ENCODE measurements around the gene ZYG11B.
"Not testable (repeated sequence)": the region's sequence is repeated elsewhere in the genome, so short reads cannot be mapped to it uniquely, and the experiment has no call there.

Gene ZYG11B

GRCh38 chr1:52814465-52814864, 88.2 kb downstream of the ZYG11B start:
- no peak for DNase-seq
- in situ Hi-C loops (cut with HindIII; ENCODE audit: low pct_ligation_motif_present, low pct_unique_long_range_greater_than_20kb, low sequenced_read_pairs), result no loop called here

- DNase-seq; in situ Hi-C loops (cut with HindIII; ENCODE audit: low pct_ligation_motif_present, low pct_unique_long_range_greater_than_20kb, low sequenced_read_pairs): not testable (repeated sequence)
Observed at GRCh38 chr1:52820830-52821229, 94.6 kb downstream of the ZYG11B start.

- DNase-seq, result peak; percentile 4
- in situ Hi-C loops (cut with HindIII; ENCODE audit: low pct_ligation_motif_present, low pct_unique_long_range_greater_than_20kb, low sequenced_read_pairs), result no loop called here
Observed at GRCh38 chr1:52825868-52826267, 99.6 kb downstream of the ZYG11B start.

- in situ Hi-C loops (cut with HindIII; ENCODE audit: low pct_ligation_motif_present, low pct_unique_long_range_greater_than_20kb, low sequenced_read_pairs), result no loop called here
- DNase-seq, result no peak
Observed at GRCh38 chr1:52834798-52835197, 108.5 kb downstream of the ZYG11B start.

GRCh38 chr1:52836035-52836434, 109.8 kb downstream of the ZYG11B start:
- no peak for DNase-seq
- in situ Hi-C loops (cut with HindIII; ENCODE audit: low pct_ligation_motif_present, low pct_unique_long_range_greater_than_20kb, low sequenced_read_pairs), result no loop called here

DNA sequence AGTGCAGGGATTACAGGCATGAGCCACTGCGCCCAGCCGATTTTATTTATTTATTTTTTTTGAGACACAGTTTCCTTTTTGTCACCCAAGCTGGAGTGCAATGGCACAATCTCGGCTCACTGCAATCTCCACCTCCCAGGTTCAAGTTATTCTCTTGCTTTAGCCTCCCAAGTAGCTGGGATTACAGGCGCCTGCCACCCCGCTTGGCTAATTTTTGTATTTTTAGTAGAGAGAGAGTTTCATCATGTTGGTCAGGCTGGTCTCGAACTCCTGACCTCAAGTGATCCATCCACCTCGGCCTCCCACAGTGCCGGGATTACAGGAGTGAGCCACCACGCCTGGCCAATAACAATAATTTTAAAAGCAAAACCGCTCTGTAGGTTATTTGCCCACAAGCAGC, 112.9 kb downstream of the ZYG11B start:
- DNase-seq, result not testable (repeated sequence)

DNA sequence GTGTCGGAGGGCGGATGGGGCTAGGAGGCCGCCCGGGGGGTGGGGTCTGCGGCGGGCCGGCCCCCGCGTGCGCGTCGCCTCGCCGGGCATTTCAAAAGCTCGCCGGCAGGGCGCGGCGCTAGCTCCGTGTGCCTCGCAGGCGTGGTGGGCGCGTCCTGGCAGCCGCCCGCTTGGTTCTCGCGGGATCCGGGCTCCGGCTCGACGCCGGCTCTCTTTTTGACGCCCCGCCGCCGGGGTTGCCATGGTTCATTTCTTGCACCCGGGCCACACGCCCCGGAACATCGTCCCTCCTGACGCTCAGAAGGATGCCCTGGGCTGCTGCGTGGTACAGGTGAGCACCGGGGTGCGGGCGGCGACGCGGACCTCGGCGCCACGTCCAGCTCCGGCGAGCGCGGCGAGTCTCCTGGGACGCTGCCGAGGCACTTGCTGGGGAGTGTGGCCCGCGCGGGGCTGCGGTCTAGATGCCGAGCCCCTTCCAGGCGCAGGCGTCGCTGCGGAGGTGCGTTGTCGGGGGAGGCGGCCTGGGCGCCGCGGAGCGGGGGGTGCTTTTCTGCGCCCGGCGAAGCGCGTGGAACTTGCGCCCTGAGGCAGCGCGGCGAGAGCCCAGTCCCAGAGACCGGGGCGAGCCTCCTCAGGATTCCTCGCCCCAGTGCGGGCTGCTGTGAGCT, 116.5 kb downstream of the ZYG11B start, which contains the start of gene ZYG11A:
ZYG11A (plus strand) TSS at position 118 of the 668 bp plus-strand sequence; CDS start at position 242, 124 bp downstream.
- peak; percentile 63 for DNase-seq
- in situ Hi-C loops (cut with HindIII; ENCODE audit: low pct_ligation_motif_present, low pct_unique_long_range_greater_than_20kb, low sequenced_read_pairs), result no loop called here

More for the DNA sequence above, 112.9 kb downstream of the ZYG11B start:
- in situ Hi-C loops (cut with HindIII; ENCODE audit: low pct_ligation_motif_present, low pct_unique_long_range_greater_than_20kb, low sequenced_read_pairs), result not testable (repeated sequence)

DNA sequence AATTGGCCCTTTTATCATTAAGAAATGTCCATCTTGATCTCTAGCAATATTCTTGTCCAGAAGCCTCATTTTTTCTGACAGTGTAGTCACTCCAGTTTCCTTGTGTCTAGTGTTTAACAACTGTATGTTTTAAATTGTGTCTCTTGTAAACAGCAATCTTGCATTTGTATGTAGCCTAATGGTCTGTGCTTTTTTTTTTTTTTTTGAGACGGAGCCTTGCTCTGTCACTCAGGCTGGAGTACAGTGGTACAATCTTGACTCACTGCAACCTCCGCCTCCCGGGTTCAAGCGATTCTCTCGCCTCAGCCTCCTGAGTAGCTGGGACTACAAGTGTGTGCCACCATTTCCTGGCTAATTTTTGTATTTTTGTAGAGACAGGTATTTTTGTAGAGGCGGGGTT, 118.9 kb downstream of the ZYG11B start:
- in situ Hi-C loops (cut with HindIII; ENCODE audit: low pct_ligation_motif_present, low pct_unique_long_range_greater_than_20kb, low sequenced_read_pairs), result not testable (repeated sequence)

GRCh38 chr1:52848423-52848822, 122.2 kb downstream of the ZYG11B start:
- in situ Hi-C loops (cut with HindIII; ENCODE audit: low pct_ligation_motif_present, low pct_unique_long_range_greater_than_20kb, low sequenced_read_pairs), result no loop called here
- no peak for DNase-seq

More for the DNA sequence above, 118.9 kb downstream of the ZYG11B start:
- not testable (repeated sequence) for DNase-seq

- DNase-seq, result no peak
- in situ Hi-C loops (cut with HindIII; ENCODE audit: low pct_ligation_motif_present, low pct_unique_long_range_greater_than_20kb, low sequenced_read_pairs), result no loop called here
Observed at GRCh38 chr1:52850951-52851350, 124.7 kb downstream of the ZYG11B start.

DNA sequence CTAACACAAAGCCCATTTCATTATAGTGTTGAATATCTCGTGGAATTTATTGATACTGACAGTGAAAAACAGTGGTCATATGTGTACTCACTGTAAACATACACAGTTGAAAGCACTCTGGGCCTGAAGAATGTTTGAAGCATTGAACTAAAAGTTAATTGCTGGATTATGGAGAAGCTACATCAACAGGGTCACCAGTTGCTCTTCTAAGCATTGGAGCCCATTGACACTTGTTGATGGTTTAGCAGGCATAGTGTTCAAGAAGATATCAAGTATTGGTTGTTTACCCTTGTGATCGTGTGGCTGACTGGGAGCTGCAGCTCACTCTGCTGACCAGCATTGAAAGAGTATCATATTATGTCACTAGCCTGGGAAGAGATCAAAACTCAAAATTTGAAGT, 126.6 kb downstream of the ZYG11B start:
- no peak for DNase-seq
- in situ Hi-C loops (cut with HindIII; ENCODE audit: low pct_ligation_motif_present, low pct_unique_long_range_greater_than_20kb, low sequenced_read_pairs), result no loop called here

GRCh38 chr1:52855584-52855983, 129.3 kb downstream of the ZYG11B start:
- in situ Hi-C loops (cut with HindIII; ENCODE audit: low pct_ligation_motif_present, low pct_unique_long_range_greater_than_20kb, low sequenced_read_pairs), result no loop called here
- DNase-seq, result no peak

- no peak for DNase-seq
- in situ Hi-C loops (cut with HindIII; ENCODE audit: low pct_ligation_motif_present, low pct_unique_long_range_greater_than_20kb, low sequenced_read_pairs), result no loop called here
Observed at GRCh38 chr1:52856026-52856425, 129.8 kb downstream of the ZYG11B start.

DNA sequence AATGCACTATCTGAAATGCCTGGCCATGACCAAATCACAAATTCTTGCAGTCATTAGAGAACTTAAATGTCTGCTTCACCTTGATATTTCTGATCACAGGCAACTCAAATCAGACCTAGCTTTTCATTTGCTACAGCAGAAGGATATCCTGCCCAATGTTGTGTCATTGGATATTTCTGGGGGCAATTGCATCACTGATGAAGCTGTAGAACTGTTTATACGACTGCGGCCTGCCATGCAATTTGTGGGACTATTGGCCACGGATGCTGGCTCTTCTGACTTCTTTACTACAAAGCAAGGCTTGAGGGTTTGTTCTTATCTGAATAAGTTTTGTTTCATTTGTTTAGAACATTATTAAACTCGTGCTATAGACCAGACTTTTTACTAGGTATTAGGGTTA, 131.2 kb downstream of the ZYG11B start:
- in situ Hi-C loops (cut with HindIII; ENCODE audit: low pct_ligation_motif_present, low pct_unique_long_range_greater_than_20kb, low sequenced_read_pairs), result no loop called here
- no peak for DNase-seq

DNA sequence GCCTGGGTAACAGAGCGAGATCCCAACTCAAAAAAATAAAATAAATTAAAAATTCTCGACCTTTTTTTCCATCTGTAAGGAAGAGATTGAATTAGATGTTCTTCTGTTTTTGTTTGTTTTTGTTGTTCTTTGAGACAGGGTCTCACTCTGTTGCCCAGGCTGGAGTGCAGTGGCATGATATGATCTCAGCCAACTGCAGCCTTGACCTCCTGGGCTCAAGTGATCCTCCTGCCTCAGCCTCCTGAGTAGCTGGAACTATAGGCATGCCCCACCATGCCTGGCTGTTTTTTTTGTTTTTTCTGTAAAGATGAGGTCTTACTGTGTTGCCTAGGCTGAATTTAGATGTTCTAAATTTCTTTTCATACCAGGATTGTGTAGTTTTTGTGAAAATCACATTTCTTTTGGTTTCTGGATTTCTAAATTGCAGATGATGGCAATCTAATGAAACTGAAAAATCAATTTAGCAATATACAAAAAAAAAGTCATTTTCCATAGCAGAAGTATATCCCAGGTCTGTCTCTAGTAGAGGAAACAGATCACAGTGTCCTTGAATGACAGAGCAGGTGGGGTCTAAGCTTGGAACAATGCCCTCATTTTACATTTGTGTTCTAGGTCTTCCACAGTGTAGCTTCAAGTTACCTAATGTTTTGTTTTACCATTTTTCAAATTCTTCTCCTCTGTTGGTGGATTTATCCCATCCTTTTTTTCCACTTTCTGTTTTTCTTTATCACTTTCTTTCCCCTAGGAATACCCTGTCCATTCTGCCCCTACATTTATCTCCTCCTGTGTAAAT, 136.6 kb downstream of the ZYG11B start:
- DNase-seq, result no peak
- in situ Hi-C loops (cut with HindIII; ENCODE audit: low pct_ligation_motif_present, low pct_unique_long_range_greater_than_20kb, low sequenced_read_pairs), result no loop called here

- DNase-seq, result no peak
- in situ Hi-C loops (cut with HindIII; ENCODE audit: low pct_ligation_motif_present, low pct_unique_long_range_greater_than_20kb, low sequenced_read_pairs), result no loop called here
Observed at GRCh38 chr1:52867087-52867863, 141.0 kb downstream of the ZYG11B start.

DNA sequence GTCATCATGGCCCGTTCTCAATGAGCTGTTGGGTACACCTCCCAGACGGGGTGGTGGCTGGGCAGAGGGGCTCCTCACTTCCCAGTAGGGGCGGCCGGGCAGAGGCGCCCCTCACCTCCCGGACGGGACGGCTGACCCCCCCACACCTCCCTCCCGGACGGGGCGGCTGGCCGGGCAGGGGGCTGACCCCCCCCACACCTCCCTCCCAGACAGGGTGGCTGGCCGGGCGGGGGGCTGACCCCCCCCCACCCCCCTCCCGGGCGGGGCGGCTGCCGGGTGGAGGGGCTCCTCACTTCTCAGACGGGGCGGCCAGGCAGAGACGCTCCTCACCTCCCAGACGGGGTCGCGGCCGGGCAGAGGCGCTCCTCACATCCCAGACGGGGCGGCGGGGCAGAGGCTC, 143.5 kb downstream of the ZYG11B start:
- in situ Hi-C loops (cut with HindIII; ENCODE audit: low pct_ligation_motif_present, low pct_unique_long_range_greater_than_20kb, low sequenced_read_pairs); DNase-seq: not testable (repeated sequence)

- no peak for DNase-seq
- in situ Hi-C loops (cut with HindIII; ENCODE audit: low pct_ligation_motif_present, low pct_unique_long_range_greater_than_20kb, low sequenced_read_pairs), result no loop called here
Observed at GRCh38 chr1:52876843-52877242, 150.6 kb downstream of the ZYG11B start.
